ENCODE data around the gene TCOF1. TPM values are rescaled to one million over a fixed set of nuclear protein-coding genes. Genes with fewer than 3 reads are reported as not detected.
A peak's percentile ranks its signal among the peaks of the same experiment; 100 is the strongest.

The TCOF1 gene
- total RNA-seq, 2 experiments from 2014 or later, result 40.4 to 43.2 TPM

DNA sequence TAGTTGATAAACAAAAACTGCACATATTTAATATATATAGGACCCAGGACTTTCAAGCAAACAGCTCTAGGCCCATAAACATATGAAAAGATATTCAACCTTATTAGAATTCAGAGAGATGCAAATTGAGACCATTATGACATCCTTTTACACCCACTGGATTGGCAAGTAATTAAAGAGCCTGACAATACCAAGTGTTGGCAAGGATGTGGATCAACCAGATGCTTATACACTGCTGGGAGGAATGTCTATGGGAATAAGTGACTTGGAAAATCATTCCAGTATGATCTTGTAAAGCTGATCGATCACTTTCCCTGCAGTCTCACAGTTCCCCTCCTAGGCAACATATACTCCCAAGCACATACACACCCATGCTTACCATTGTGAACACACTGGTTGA lies 15.5 kb upstream of the TCOF1 start:
- ChIA-PET CTCF (no interaction called here), POLR2A (no interaction called here)
- H3K4me1 Mint-ChIP-seq (ENCODE audit: low read depth), result no peaks in the 10 kb centered on the region
- H3K4me3 Mint-ChIP-seq, result no peak overlapping the region
- H3K27ac ChIP-seq (ENCODE audit: low read depth in 1 of 2, low read length in 2 of 2), result no peak overlapping the region
- H3K36me3 Mint-ChIP-seq (ENCODE audit: low read depth), result no peaks in the 10 kb centered on the region
- no peaks in the 10 kb centered on the region for H3K27me3 ChIP-seq (ENCODE audit: control insufficient read depth in 1 of 2, insufficient read depth in 2 of 2, low read length in 2 of 2)
- no peak overlapping the region for H3K27ac Mint-ChIP-seq
- DNase-seq, result no peak
- ATAC-seq (ENCODE audit: poor library complexity), result no peak
- H3K4me3 ChIP-seq (ENCODE audit: low read length), result no peak overlapping the region
- H3K4me1 ChIP-seq (ENCODE audit: insufficient read depth, low read length), result peaks cover 3% of the 10 kb centered on the region
- TF ChIP-seq, protein P1, sequence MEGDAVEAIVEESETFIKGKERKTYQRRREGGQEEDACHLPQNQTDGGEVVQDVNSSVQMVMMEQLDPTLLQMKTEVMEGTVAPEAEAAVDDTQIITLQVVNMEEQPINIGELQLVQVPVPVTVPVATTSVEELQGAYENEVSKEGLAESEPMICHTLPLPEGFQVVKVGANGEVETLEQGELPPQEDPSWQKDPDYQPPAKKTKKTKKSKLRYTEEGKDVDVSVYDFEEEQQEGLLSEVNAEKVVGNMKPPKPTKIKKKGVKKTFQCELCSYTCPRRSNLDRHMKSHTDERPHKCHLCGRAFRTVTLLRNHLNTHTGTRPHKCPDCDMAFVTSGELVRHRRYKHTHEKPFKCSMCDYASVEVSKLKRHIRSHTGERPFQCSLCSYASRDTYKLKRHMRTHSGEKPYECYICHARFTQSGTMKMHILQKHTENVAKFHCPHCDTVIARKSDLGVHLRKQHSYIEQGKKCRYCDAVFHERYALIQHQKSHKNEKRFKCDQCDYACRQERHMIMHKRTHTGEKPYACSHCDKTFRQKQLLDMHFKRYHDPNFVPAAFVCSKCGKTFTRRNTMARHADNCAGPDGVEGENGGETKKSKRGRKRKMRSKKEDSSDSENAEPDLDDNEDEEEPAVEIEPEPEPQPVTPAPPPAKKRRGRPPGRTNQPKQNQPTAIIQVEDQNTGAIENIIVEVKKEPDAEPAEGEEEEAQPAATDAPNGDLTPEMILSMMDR (IDR thresholded peaks at IDR 0.05), result no peak
- H3K36me3 ChIP-seq (ENCODE audit: insufficient read depth, low read length), result no peaks in the 10 kb centered on the region
- peaks cover 0 to 3% of the 10 kb centered on the region in 2 experiments for H3K9me3 ChIP-seq (ENCODE audit: control insufficient read depth in 1 of 2, insufficient read depth in 1 of 2, low read length in 2 of 2)
- intact Hi-C loops (cut with DNase I, micrococcal nuclease), result no loop called here
- H3K9me3 Mint-ChIP-seq, result no peaks in the 10 kb centered on the region
- no peaks in the 10 kb centered on the region for H3K27me3 Mint-ChIP-seq

DNA sequence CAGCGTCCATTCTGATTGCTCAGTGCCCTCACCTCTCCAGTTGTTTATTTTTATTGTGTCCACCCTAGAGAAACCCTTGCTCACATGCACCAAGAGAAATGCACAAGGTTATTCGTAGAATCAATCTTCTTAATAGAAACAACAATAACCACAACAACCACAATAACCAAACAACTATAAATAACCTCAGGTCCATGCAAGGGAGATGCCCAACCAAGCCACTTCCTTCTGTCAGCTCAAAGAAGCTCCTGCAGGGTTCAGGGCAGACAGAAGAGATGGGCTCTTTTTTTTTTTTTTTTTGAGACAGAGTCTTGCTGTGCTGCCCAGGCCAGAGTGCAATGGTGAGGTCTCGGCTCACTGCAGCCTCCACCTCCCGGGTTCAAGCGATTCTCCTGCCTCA lies 14.9 kb upstream of the TCOF1 start:
- no peak overlapping the region for H3K27ac ChIP-seq (ENCODE audit: low read depth in 1 of 2, low read length in 2 of 2)
- TF ChIP-seq, protein P1 (IDR thresholded peaks at IDR 0.05), result no peak
- no peak overlapping the region for H3K4me3 Mint-ChIP-seq
- H3K4me3 ChIP-seq (ENCODE audit: low read length), result no peak overlapping the region
- H3K36me3 ChIP-seq (ENCODE audit: insufficient read depth, low read length), result no peaks in the 10 kb centered on the region
- no peak for ATAC-seq (ENCODE audit: poor library complexity)
- no peak overlapping the region for H3K27ac Mint-ChIP-seq
- H3K36me3 Mint-ChIP-seq (ENCODE audit: low read depth), result no peaks in the 10 kb centered on the region
- no peaks in the 10 kb centered on the region for H3K27me3 Mint-ChIP-seq
- no peaks in the 10 kb centered on the region for H3K27me3 ChIP-seq (ENCODE audit: control insufficient read depth in 1 of 2, insufficient read depth in 2 of 2, low read length in 2 of 2)
- peaks cover 0 to 3% of the 10 kb centered on the region in 2 experiments for H3K9me3 ChIP-seq (ENCODE audit: control insufficient read depth in 1 of 2, insufficient read depth in 1 of 2, low read length in 2 of 2)
- intact Hi-C loops (cut with DNase I, micrococcal nuclease), result no loop called here
- H3K9me3 Mint-ChIP-seq, result no peaks in the 10 kb centered on the region
- peak in 1 of 14 experiments; percentile 7 for DNase-seq
- ChIA-PET POLR2A (no interaction called here), CTCF (no interaction called here)
- no peaks in the 10 kb centered on the region for H3K4me1 Mint-ChIP-seq (ENCODE audit: low read depth)
- H3K4me1 ChIP-seq (ENCODE audit: insufficient read depth, low read length), result peaks cover 3% of the 10 kb centered on the region

DNA sequence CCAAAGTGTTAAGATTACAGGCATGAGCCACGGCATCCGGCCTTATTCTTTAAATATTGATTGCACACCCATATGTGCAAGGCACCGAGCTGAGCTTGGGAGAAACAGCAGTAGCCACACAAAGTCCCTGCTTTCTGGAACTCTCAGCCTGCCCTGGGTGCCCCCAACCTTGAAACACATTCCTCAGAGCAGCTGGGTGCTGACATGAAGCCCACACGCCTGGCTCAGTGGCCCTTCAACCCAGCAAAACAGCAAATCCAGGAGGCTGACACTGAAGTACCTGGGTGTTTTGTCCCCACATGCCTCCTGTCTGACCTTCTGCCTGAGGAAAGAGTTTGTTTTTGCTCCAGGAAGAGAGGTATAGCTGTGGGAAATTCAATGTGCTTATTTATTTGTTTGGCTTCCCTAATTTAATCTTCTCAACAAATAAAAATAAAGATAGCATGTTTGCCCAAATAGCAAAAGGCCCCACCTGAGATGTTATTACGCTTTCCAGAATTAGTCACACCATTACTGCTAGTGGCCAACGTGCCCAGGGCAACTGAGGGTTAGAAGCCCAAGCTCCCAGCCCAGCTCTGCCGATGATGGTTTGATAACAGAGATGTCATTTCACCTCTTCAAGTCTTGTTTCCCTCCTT lies 13.4 kb upstream of the TCOF1 start:
- CTCF ChIA-PET, result no interaction called here
- TF ChIP-seq, protein P1 (IDR thresholded peaks at IDR 0.05), result no peak
- no peaks in the 10 kb centered on the region for H3K9me3 Mint-ChIP-seq
- intact Hi-C loops (cut with DNase I, micrococcal nuclease), result no loop called here
- H3K4me3 Mint-ChIP-seq, result no peak overlapping the region
- no peak overlapping the region for H3K27ac Mint-ChIP-seq
- Histone ChIP-seq H3K36me3 (ENCODE audit: insufficient read depth, low read length) (no peaks in the 10 kb centered on the region), H3K9me3 (ENCODE audit: control insufficient read depth in 1 of 2, insufficient read depth in 1 of 2, low read length in 2 of 2) (no peaks in the 10 kb centered on the region), H3K27ac (ENCODE audit: low read depth in 1 of 2, low read length in 2 of 2) (no peak overlapping the region), H3K27me3 (ENCODE audit: control insufficient read depth in 1 of 2, insufficient read depth in 2 of 2, low read length in 2 of 2) (no peaks in the 10 kb centered on the region), H3K4me1 (ENCODE audit: insufficient read depth, low read length) (peaks cover 3% of the 10 kb centered on the region), H3K4me3 (ENCODE audit: low read length) (no peak overlapping the region)
- no peaks in the 10 kb centered on the region for H3K4me1 Mint-ChIP-seq (ENCODE audit: low read depth)
- DNase-seq (no peak), ATAC-seq (ENCODE audit: poor library complexity) (no peak)
- POLR2A ChIA-PET, result no interaction called here
- H3K36me3 Mint-ChIP-seq (ENCODE audit: low read depth), result no peaks in the 10 kb centered on the region
- no peaks in the 10 kb centered on the region for H3K27me3 Mint-ChIP-seq
